HG03378 (cell line): ENCODE measurements around the gene SPEM2.

Experiments
- ATAC-seq: cut with Tn5 transposase; IDR thresholded peaks from one replicate; pipeline ENCODE4 v1.9.1; 2021; ENCODE audit warnings: mild to moderate bottlenecking, moderate library complexity; ENCODE audit not compliant: unreplicated experiment

Gene SPEM2

GRCh38 chr17:7440113-7440833 lies 14.9 kb downstream of the SPEM2 start:
- no peak for ATAC-seq

- no peak for ATAC-seq
Measured at GRCh38 chr17:7440834-7441195, 15.4 kb downstream of the SPEM2 start.

DNA sequence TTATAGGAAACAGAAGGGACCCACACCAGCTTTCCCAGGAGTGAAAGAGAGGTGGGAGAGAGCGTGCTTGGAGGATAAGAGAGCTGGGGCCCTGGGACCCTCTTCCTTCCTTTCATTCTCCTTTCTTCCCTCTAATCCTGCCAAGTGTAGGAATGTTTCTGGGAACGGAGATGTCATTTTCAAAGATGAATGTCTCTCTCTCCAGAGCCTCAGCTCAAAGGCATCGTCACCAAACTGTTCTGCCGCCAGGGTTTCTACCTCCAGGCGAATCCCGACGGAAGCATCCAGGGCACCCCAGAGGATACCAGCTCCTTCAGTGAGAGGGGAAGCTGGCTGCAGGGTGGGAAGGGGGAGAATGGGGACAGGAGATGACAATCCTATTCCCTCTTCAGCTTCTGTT lies 15.8 kb downstream of the SPEM2 start:
- no peak for ATAC-seq

DNA sequence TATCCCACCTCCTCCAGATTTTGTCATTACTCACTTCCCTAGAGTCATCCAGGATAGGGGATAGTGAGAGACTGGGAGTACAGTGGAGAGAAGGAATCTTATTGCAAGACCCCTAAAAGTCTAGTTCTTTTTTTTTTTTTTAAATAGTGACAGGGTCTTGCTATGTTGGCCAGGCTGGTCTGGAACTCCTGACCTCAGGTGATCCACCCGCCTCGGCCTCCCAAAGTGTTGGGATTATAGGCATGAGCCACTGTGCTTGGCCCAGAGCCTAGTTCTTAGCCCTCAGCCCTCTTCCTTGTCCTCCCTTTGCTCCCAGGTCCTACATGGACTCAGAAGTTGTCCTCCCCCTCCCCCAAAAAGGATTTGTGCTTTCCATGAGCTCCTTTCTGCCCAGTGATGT lies 16.7 kb downstream of the SPEM2 start:
- ATAC-seq: no peak

DNA sequence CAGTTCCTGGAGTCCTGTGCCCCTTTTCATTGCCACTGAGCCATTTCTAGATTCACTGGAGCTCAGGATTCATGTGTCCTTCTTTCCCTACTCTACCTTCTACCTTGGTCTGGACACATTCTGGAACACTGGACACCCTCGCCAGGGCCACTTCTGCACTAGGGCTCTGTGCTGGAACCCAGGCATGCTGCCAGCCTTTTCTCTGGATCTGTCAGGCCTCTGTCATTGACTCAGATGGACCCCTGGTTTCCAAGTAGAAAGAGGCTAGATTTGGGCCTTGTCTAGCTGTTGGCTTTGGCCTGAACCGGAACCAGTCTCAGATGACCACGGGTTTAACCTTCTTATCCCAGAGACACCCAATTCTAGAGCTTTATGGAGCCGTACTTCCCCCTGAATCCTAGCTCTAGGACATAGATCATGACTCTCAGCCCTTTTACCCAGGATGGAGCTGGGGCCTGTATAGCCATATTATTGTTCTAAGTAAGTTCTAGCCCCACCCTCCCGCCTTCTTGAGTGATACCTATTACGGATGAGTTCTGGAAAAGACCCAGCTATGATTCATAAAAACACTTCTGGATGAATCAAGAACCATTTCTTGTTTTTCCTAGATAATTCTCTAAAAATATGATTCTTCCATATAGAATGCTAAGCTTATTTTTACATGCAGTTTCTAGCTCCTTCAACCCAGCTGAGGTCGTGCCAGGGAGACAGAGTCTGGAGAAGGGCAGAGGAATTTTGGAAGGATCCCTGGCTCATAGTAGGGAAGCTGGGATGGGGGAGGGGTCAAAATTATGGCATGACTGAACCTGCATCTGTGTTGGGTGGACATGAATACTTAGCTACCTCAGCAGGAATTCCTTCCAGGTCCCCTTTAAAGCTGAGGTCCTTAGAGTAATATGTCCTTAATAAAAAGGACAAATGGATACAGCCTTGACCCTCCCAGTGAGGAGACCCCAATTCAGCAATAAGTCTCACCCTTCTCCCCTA lies 18.4 kb downstream of the SPEM2 start:
- ATAC-seq: no peak

- no peak for ATAC-seq
Measured at GRCh38 chr17:7444682-7445618, 19.5 kb downstream of the SPEM2 start, which contains the start of gene CHRNB1. Gene CHRNB1, plus strand, starts transcription at chr17:7445061. Its CDS starts 67 bp downstream, at chr17:7445128.

DNA sequence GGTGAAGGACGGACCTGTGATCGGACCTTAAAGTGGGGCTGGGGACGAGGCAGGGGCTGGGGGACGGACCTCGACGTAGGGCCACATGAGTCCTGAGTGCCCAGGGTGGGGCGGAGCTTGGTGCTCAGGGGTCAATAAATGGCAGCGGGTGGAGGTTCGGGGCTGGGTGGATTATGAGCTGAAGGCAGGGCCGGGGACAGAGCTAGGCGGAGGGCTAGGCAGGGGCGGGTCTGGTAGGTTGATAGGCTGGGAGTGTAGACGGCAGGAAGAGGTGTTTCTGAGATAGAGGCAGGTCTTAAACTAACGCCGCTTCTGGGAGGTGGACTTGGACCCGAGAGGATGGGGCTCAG lies 20.2 kb downstream of the SPEM2 start:
- no peak for ATAC-seq

- no peak for ATAC-seq
Measured at GRCh38 chr17:7448461-7448860, 23.0 kb downstream of the SPEM2 start.

GRCh38 chr17:7459961-7460545 lies 34.6 kb downstream of the SPEM2 start:
- ATAC-seq: no peak

GRCh38 chr17:7460850-7461660 lies 35.6 kb downstream of the SPEM2 start:
- ATAC-seq: no peak

GRCh38 chr17:7462474-7463371 lies 37.3 kb downstream of the SPEM2 start:
- ATAC-seq: no peak

DNA sequence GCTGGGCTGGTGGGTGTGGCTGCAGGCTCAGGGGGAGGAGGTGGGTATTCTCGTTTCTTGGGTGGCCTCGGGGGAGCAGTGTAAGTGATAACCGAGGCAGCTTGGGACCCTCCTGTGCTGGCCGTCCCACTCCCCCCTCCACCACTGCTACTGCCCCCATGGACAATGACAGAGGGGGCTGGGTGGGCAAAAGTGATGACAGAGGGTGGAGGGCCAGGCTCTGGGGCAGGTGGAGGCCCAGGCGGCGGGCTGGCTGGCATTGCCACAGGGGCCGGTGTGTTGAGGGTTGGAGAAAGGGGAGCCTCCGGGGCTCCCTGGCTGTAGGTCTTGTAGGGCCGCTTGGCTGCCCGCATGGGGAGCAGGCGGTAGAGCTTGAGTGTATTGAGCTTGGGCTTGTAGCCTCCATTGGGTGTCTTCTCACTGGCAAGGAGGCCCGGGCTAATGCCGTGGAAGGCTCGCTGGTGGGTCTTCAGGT lies 38.0 kb downstream of the SPEM2 start:
- no peak for ATAC-seq

DNA sequence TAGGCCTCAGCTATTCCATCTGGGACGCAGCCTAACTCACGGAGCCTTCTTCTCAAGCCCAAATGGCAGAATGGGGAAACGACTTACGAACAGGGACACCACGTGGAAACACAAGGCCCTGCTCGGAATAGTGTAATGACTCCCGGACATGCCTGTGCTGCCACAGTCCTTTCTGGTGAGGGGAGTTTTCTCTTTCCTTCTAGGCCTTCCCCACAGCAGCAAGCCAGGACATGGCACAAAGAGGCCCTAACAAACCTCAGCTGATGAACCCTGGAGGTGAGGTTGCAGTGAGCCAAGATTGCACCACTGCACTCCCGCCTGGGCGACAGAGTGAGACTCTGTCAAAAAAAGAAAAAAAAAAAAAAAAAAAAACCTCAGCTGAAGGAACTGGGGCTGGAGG lies 38.7 kb downstream of the SPEM2 start:
- no peak for ATAC-seq

DNA sequence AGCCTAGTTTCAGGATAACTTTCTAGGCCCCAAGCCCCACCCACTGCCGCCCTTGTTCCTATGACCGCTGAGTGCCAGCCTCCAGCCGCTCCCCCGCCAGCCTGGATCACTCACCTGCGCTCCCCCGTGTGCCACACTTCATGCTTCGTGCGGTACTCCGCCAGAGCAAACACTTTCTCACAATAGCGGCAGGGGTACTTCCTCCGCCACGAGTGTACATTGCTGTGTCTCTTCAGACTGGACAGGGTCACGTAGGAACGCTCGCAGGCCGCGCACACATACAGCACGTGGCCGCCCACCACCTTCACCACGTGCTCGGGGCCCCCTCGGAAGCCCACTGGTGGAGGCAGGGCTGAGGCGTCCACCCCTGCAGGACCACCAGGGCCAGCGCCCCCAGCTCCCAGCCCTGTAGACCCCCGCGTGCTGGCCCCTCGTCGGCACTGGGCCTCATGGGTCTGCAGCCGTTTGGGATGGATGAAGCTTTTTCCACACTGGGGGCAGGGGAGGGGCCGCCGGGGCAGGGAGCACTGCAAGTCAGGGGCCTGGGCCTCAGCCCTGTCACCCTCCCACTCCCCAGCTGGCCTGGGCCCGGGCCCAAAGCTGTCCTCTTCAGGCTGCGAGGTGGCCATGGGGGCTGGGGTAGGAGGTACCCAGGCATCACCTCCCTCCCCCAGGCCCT lies 40.3 kb downstream of the SPEM2 start:
- no peak for ATAC-seq

GRCh38 chr17:7466318-7466638 lies 40.9 kb downstream of the SPEM2 start:
- ATAC-seq: no peak

- no peak for ATAC-seq
Measured at GRCh38 chr17:7466639-7467341, 41.4 kb downstream of the SPEM2 start.

GRCh38 chr17:7467498-7467897 lies 42.1 kb downstream of the SPEM2 start:
- ATAC-seq: no peak

- no peak for ATAC-seq
Measured at GRCh38 chr17:7468290-7468689, 42.9 kb downstream of the SPEM2 start.
